ENCODE results near the gene BCL6.

BCL6 gene

GRCh38 chr3:187745201-187746058 lies at the start of gene BCL6:
Gene BCL6 (minus strand): TSS chr3:187745468. CDS start chr3:187733693, 11,775 bp downstream.
- DNase-seq (ENCODE audit: low read depth in 2 of 2): peak; percentile 74 to 81

- DNase-seq (ENCODE audit: low read depth in 2 of 2): no peak
These were observed 49.5 kb upstream of the BCL6 start for GRCh38 chr3:187794731-187795130.

GRCh38 chr3:187793618-187794017 lies 48.4 kb upstream of the BCL6 start:
- DNase-seq (ENCODE audit: low read depth in 2 of 2): no peak

- no peak for DNase-seq (ENCODE audit: low read depth in 2 of 2)
These were observed 47.3 kb upstream of the BCL6 start for GRCh38 chr3:187792521-187792920.

GRCh38 chr3:187789872-187790271 lies 44.6 kb upstream of the BCL6 start:
- no peak for DNase-seq (ENCODE audit: low read depth in 2 of 2)

- DNase-seq (ENCODE audit: low read depth in 2 of 2): no peak
These were observed 44.0 kb upstream of the BCL6 start for GRCh38 chr3:187788984-187789857.

- no peak for DNase-seq (ENCODE audit: low read depth in 2 of 2)
These were observed 37.8 kb upstream of the BCL6 start for GRCh38 chr3:187783098-187783497.

GRCh38 chr3:187782006-187782405 lies 36.7 kb upstream of the BCL6 start:
- no peak for DNase-seq (ENCODE audit: low read depth in 2 of 2)

GRCh38 chr3:187781001-187781400 lies 35.7 kb upstream of the BCL6 start:
- no peak for DNase-seq (ENCODE audit: low read depth in 2 of 2)

GRCh38 chr3:187778726-187779125 lies 33.5 kb upstream of the BCL6 start:
- DNase-seq (ENCODE audit: low read depth in 2 of 2): no peak

- DNase-seq (ENCODE audit: low read depth in 2 of 2): no peak
These were observed 32.2 kb upstream of the BCL6 start for GRCh38 chr3:187777331-187777941.

GRCh38 chr3:187775549-187775948 lies 30.3 kb upstream of the BCL6 start:
- DNase-seq (ENCODE audit: low read depth in 2 of 2): no peak

- no peak for DNase-seq (ENCODE audit: low read depth in 2 of 2)
These were observed 29.0 kb upstream of the BCL6 start for GRCh38 chr3:187774185-187774789.

GRCh38 chr3:187773233-187774184 lies 28.2 kb upstream of the BCL6 start:
- DNase-seq (ENCODE audit: low read depth in 2 of 2): no peak

GRCh38 chr3:187770224-187770623 lies 25.0 kb upstream of the BCL6 start:
- DNase-seq (ENCODE audit: low read depth in 2 of 2): no peak

- no peak for DNase-seq (ENCODE audit: low read depth in 2 of 2)
These were observed 24.5 kb upstream of the BCL6 start for GRCh38 chr3:187769771-187770170.

- DNase-seq (ENCODE audit: low read depth in 2 of 2): no peak
These were observed 22.2 kb upstream of the BCL6 start for GRCh38 chr3:187767266-187768012.

GRCh38 chr3:187765342-187765741 lies 20.1 kb upstream of the BCL6 start:
- no peak for DNase-seq (ENCODE audit: low read depth in 2 of 2)

- DNase-seq (ENCODE audit: low read depth in 2 of 2): no peak
These were observed 18.8 kb upstream of the BCL6 start for GRCh38 chr3:187763850-187764648.
